GM12892 (cell line): ENCODE data around the gene POLR1C.
A peak's percentile ranks its signal among the peaks of the same experiment; 100 is the strongest.

Experiments
- POLR2AphosphoS5 ChIP-seq: IDR thresholded peaks from 2 replicates; pipeline ENCODE4 v1.6.1; 2011; ENCODE audit warnings: low read depth, low read length, control low read depth
- TAF1 ChIP-seq: IDR thresholded peaks from 2 replicates; pipeline ENCODE4 v1.6.1; 2011; ENCODE audit warnings: low read depth, mild to moderate bottlenecking, control low read depth, low read length, borderline replicate concordance

DNA sequence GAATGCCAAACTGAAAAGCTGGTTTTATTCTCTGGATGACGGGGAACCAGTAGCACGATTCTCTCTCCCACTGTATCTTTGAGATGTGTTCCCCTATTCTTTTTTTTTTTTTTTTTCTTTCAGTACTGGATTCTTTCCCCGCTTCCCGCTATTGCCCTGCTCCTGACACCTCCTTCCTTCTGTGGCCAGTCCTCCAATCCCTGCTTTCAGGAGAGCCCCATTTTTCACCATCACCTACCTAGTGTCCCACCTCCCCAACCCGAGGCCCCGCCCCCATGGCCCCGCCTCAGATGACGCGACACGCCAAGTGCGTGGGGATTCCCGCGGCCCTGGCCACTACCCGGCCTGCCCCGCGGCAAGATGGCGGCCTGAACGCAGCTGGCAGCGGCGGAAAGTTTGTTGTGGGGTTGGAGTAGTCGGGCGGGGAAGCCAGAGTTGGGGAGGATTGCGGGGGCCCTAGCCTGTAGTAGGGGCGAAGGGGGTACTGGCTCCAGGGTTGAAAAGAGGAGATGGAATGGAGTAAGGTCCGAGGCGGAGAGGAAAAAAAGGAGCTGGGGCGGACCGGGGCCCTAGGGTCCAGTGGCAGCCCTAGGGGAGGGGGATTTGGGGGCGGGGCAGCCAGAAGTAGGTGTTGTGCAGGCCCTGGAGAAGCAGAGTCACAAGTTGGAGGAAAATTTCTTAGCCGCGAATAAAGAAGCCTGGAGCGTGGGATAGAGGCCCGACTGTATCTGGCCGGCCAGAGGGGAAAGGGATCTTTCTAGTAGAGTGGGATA, 39.5 kb upstream of the POLR1C start, which contains the start of gene TJAP1:
- TF ChIP-seq TAF1 (peak; percentile 92), POLR2AphosphoS5 (peak; percentile 66; the same call in 1 of the 2 replicates)
